K562 (cell line): Measurements from ENCODE around the gene ANXA3. TPM values are rescaled to one million over a fixed set of nuclear protein-coding genes. Genes with fewer than 3 reads are reported as not detected.

Experiments used
- CBX5 ChIP-seq: IDR thresholded peaks from 2 replicates; pipeline ENCODE4 v1.6.1; 2014; ENCODE audit warnings: low read depth, borderline replicate concordance
- CC2D1A ChIP-seq: fragments of 450-650 bp; IDR thresholded peaks from 2 replicates; pipeline ENCODE4 v1.6.1; 2017; ENCODE audit warnings: mild to moderate bottlenecking
- ETV5 ChIP-seq: sonication (generic); formaldehyde crosslinking; IDR thresholded peaks from 2 replicates; pipeline ENCODE4 v1.4.0; 2020; ENCODE audit warnings: low read depth, mild to moderate bottlenecking, missing genetic modification reagents
- FOSL1 ChIP-seq: fragments of 200-800 bp; sonication (Bioruptor generic); conservative IDR thresholded peaks from 2 replicates; pipeline ENCODE4 v1.6.1; 2016; ENCODE audit warnings: missing genetic modification characterization, missing compliant biosample characterization
- FOXK2 ChIP-seq, 2 experiments: fragments of 450-650 bp; IDR thresholded peaks in 1 of 2; conservative IDR thresholded peaks in 1 of 2; 2 replicates each; pipeline ENCODE4 v1.6.1; 2016; ENCODE audit warnings: low read depth in 2 of 2, mild to moderate bottlenecking in 1 of 2
- HDAC3 ChIP-seq: fragments of 450-650 bp; IDR thresholded peaks from 2 replicates; pipeline ENCODE4 v1.6.1; 2018; ENCODE audit warnings: borderline replicate concordance, mild to moderate bottlenecking, moderate library complexity; ENCODE audit not compliant: partially characterized antibody
- HDAC6 ChIP-seq: IDR thresholded peaks from 2 replicates; pipeline ENCODE4 v1.6.1; 2012; ENCODE audit warnings: low read depth, mild to moderate bottlenecking, control low read depth, inconsistent platforms, low read length, moderate library complexity
- JUN ChIP-seq, 2 experiments: sonication (generic) in 1 of 2; formaldehyde crosslinking in 1 of 2; IDR thresholded peaks; 2 replicates each; pipeline versions ENCODE4 v1.6.1 to v1.8.0; 2012 to 2022; ENCODE audit warnings: borderline replicate concordance in 2 of 2, mild to moderate bottlenecking in 2 of 2, improper control_type of control experiment in 1 of 2, low read depth in 1 of 2, low read length in 1 of 2, missing genetic modification reagents in 1 of 2
- MTA2 ChIP-seq: fragments of 450-650 bp; IDR thresholded peaks from 2 replicates; pipeline ENCODE4 v1.6.1; 2016; ENCODE audit warnings: low read depth
- PHB2 ChIP-seq: fragments of 450-650 bp; IDR thresholded peaks from 2 replicates; pipeline ENCODE4 v1.6.1; 2017; ENCODE audit warnings: low read depth
- PHF20 ChIP-seq: fragments of 450-650 bp; IDR thresholded peaks from 2 replicates; pipeline ENCODE4 v1.6.1; 2018; ENCODE audit not compliant: partially characterized antibody
- RNF2 ChIP-seq: sonication (generic); IDR thresholded peaks from 2 replicates; pipeline ENCODE4 v1.6.1; 2016
- SOX6 ChIP-seq: fragments of 450-650 bp; IDR thresholded peaks from 2 replicates; pipeline ENCODE4 v1.6.1; 2014; ENCODE audit warnings: mild to moderate bottlenecking
- THRA ChIP-seq: fragments of 450-650 bp; IDR thresholded peaks from 2 replicates; pipeline ENCODE4 v1.6.1; 2017; ENCODE audit warnings: mild to moderate bottlenecking, moderate library complexity
- ZBED1 ChIP-seq: IDR thresholded peaks from 2 replicates; pipeline ENCODE4 v1.6.1; 2014
- ZNF57 ChIP-seq: fragments of 450-650 bp; formaldehyde crosslinking; IDR thresholded peaks from 2 replicates; pipeline ENCODE4 v1.4.0; 2020; ENCODE audit warnings: mild to moderate bottlenecking, moderate library complexity
- polyA plus RNA-seq, 8 experiments: library from polyadenylated mRNA; depleted of rRNA in 4 of 8; stranded (reverse) in 5 of 8; unstranded in 3 of 8; fragments of >200 nt; fragmentation: Nextera tagmentation in 2 of 8; fragmentation: Illumina TruSeq in 1 of 8; extraction: Ambion mirVana in 2 of 8; extraction: Trizol in 1 of 8; gene quantifications; 2 replicates each; pipeline versions ENCODE4 v1.2.1 to v1.2.3, GENCODE V29; 2011 to 2014; ENCODE audit warnings: inconsistent platforms in 1 of 8, missing spikeins in 1 of 8
- total RNA-seq, 7 experiments: library from RNA; depleted of rRNA in 6 of 7; stranded (reverse); fragments of >200 nt in 6 of 7; fragmentation: Illumina TruSeq in 2 of 7; extraction: Trizol in 2 of 7; gene quantifications; 2 replicates each; pipeline versions ENCODE4 v1.2.1 to v1.2.3, GENCODE V29; 2011 to 2021; ENCODE audit warnings: low replicate concordance in 1 of 7
- TF ChIP-seq, protein P1 (sequence below): fragments of 200-800 bp; sonication (Bioruptor generic); IDR thresholded peaks from 2 replicates; pipeline ENCODE4 v1.6.1; 2017; ENCODE audit warnings: missing genetic modification characterization, missing compliant biosample characterization
- TF ChIP-seq, protein P2 (sequence below), 2 experiments: fragments of 450-650 bp in 1 of 2; IDR thresholded peaks; 2 replicates each; pipeline ENCODE4 v1.6.1; 2011 to 2017; ENCODE audit warnings: low read depth in 2 of 2, antibody characterized with exemption in 1 of 2, borderline replicate concordance in 1 of 2, low read length in 1 of 2, mild to moderate bottlenecking in 1 of 2, mixed read lengths in 1 of 2; ENCODE audit not compliant: control insufficient read depth in 1 of 2
- TF ChIP-seq, protein P3 (sequence below): sonication (generic); formaldehyde crosslinking; IDR thresholded peaks from 2 replicates; pipeline ENCODE4 v1.8.1; 2022; ENCODE audit warnings: missing genetic modification reagents
- TF ChIP-seq, protein P4 (sequence below): IDR thresholded peaks from 2 replicates; pipeline ENCODE4 v1.6.1; 2014; ENCODE audit warnings: antibody characterized with exemption

ANXA3 gene
- total and polyA plus RNA-seq, 9 of the 15 experiments (the other 6 are each of a cell fraction or from before 2014, with no cell fraction given), result 6.3 to 15.5 (median 9.8) TPM

GRCh38 chr4:78599931-78600375 lies 48.4 kb downstream of the ANXA3 start (continued):
- TF ChIP-seq, protein P1, sequence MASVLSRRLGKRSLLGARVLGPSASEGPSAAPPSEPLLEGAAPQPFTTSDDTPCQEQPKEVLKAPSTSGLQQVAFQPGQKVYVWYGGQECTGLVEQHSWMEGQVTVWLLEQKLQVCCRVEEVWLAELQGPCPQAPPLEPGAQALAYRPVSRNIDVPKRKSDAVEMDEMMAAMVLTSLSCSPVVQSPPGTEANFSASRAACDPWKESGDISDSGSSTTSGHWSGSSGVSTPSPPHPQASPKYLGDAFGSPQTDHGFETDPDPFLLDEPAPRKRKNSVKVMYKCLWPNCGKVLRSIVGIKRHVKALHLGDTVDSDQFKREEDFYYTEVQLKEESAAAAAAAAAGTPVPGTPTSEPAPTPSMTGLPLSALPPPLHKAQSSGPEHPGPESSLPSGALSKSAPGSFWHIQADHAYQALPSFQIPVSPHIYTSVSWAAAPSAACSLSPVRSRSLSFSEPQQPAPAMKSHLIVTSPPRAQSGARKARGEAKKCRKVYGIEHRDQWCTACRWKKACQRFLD, result peak; percentile 96
- 0 out of 2 replicates have a peak, but pooled peaks have one; percentile 38 for TF ChIP-seq JUN (IDR thresholded peaks at IDR 0.05; ENCODE audit: borderline replicate concordance, low read depth, low read length)
- no peak for TF ChIP-seq JUN (CRISPR knock-in tag; IDR thresholded peaks at IDR 0.05; ENCODE audit: borderline replicate concordance)
- no peak for TF ChIP-seq ZNF57 (CRISPR knock-in tag)
- peak; percentile 49; the same call in 1 of the 2 replicates for TF ChIP-seq FOSL1 (tag)
- TF ChIP-seq THRA, result no peak
- peak; percentile 95 for TF ChIP-seq SOX6
- TF ChIP-seq, protein P2, sequence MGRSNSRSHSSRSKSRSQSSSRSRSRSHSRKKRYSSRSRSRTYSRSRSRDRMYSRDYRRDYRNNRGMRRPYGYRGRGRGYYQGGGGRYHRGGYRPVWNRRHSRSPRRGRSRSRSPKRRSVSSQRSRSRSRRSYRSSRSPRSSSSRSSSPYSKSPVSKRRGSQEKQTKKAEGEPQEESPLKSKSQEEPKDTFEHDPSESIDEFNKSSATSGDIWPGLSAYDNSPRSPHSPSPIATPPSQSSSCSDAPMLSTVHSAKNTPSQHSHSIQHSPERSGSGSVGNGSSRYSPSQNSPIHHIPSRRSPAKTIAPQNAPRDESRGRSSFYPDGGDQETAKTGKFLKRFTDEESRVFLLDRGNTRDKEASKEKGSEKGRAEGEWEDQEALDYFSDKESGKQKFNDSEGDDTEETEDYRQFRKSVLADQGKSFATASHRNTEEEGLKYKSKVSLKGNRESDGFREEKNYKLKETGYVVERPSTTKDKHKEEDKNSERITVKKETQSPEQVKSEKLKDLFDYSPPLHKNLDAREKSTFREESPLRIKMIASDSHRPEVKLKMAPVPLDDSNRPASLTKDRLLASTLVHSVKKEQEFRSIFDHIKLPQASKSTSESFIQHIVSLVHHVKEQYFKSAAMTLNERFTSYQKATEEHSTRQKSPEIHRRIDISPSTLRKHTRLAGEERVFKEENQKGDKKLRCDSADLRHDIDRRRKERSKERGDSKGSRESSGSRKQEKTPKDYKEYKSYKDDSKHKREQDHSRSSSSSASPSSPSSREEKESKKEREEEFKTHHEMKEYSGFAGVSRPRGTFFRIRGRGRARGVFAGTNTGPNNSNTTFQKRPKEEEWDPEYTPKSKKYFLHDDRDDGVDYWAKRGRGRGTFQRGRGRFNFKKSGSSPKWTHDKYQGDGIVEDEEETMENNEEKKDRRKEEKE (IDR thresholded peaks at IDR 0.05; ENCODE audit: borderline replicate concordance in 1 of 2, control insufficient read depth in 1 of 2, low read depth in 2 of 2, low read length in 1 of 2), result peak in 1 of 2 experiments; percentile 56; a peak in 1 of 4 replicates
- TF ChIP-seq, protein P3, sequence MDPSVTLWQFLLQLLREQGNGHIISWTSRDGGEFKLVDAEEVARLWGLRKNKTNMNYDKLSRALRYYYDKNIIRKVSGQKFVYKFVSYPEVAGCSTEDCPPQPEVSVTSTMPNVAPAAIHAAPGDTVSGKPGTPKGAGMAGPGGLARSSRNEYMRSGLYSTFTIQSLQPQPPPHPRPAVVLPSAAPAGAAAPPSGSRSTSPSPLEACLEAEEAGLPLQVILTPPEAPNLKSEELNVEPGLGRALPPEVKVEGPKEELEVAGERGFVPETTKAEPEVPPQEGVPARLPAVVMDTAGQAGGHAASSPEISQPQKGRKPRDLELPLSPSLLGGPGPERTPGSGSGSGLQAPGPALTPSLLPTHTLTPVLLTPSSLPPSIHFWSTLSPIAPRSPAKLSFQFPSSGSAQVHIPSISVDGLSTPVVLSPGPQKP (CRISPR knock-in tag), result no peak
- peak; percentile 94 for TF ChIP-seq RNF2
- 0 out of 4 replicates have a peak, but pooled peaks of 1 of the 2 experiments have one; percentile 27 for TF ChIP-seq FOXK2 (conservative IDR thresholded peaks at IDR 0.05 in 1 of 2, IDR thresholded peaks at IDR 0.05 in 1 of 2; ENCODE audit: low read depth in 2 of 2)
- TF ChIP-seq, protein P4, sequence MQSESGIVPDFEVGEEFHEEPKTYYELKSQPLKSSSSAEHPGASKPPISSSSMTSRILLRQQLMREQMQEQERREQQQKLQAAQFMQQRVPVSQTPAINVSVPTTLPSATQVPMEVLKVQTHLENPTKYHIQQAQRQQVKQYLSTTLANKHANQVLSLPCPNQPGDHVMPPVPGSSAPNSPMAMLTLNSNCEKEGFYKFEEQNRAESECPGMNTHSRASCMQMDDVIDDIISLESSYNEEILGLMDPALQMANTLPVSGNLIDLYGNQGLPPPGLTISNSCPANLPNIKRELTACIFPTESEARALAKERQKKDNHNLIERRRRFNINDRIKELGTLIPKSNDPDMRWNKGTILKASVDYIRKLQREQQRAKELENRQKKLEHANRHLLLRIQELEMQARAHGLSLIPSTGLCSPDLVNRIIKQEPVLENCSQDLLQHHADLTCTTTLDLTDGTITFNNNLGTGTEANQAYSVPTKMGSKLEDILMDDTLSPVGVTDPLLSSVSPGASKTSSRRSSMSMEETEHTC, result peak; percentile 32; the same call in 1 of the 2 replicates
- peak; percentile 91 for TF ChIP-seq ETV5 (CRISPR knock-in tag)
- TF ChIP-seq CC2D1A, result peak; percentile 74; the same call in 1 of the 2 replicates
- peak; percentile 90 for TF ChIP-seq HDAC3
- TF ChIP-seq HDAC6, result no peak
- TF ChIP-seq CBX5, result no peak
- TF ChIP-seq PHF20, result no peak
- TF ChIP-seq ZBED1, result 0 out of 2 replicates have a peak, but pooled peaks have one; percentile 64
- TF ChIP-seq PHB2, result peak; percentile 80
- peak; percentile 94 for TF ChIP-seq MTA2
